Measurements from ENCODE around the gene SRPK1. TPM values are rescaled to one million over a fixed set of nuclear protein-coding genes. Genes with fewer than 3 reads are reported as not detected.

SRPK1 gene
- total and polyA plus RNA-seq, 2 of the 13 experiments (the other 11 are each of a cell fraction or from before 2014, with no cell fraction given): 56.4 to 142 TPM

- Histone ChIP-seq H3K9me3 (ENCODE audit: low read length) (no peaks in the 10 kb centered on the region; the same call in 1 of the 2 replicates), H3K36me3 (replicated peaks in 1 of 2; ENCODE audit: control insufficient read depth in 1 of 2, insufficient read depth in 2 of 2, low read length in 2 of 2) (no peaks in the 10 kb centered on the region), H3K4me3 (replicated peaks in 1 of 3; ENCODE audit: insufficient read depth in 1 of 3, low read depth in 2 of 3, low read length in 3 of 3) (no peak overlapping the region), H2AFZ (ENCODE audit: low read length) (no peak overlapping the region), H3K27me3 (ENCODE audit: control insufficient read depth in 1 of 2, insufficient read depth in 2 of 2, low read length in 2 of 2) (no peaks in the 10 kb centered on the region), H3K4me2 (ENCODE audit: low read depth, low read length) (no peak overlapping the region), H3K79me2 (ENCODE audit: insufficient read depth, low read length) (no peaks in the 10 kb centered on the region), H3K27ac (ENCODE audit: extremely low read length, insufficient read depth, low read length) (no peak overlapping the region), H3K4me1 (ENCODE audit: insufficient read depth, low read length) (peaks cover 33% of the 10 kb centered on the region), H3K9ac (ENCODE audit: insufficient read depth, low read depth, low read length) (no peak overlapping the region), H4K20me1 (ENCODE audit: insufficient read depth, low read length) (no peaks in the 10 kb centered on the region)
- WGBS (ENCODE audit: low lambda C conversion rate): 47% methylated on average over 1 of the region's 1 CpG
- no peak for ATAC-seq
- intact Hi-C loops (cut with micrococcal nuclease; ENCODE audit: unreplicated experiment): no loop called here
- DNase-seq (ENCODE audit: low spot score): no peak
- ChIA-PET CTCF (ENCODE audit: low intra/inter-chr PET ratio, low total read pairs) (no interaction called here), POLR2A (no interaction called here)
- FAIRE-seq: no peak
- no TSS peak for BruUV-seq (replicated peaks)
- TF ChIP-seq NFE2 (CRISPR knock-in tag; IDR thresholded peaks at IDR 0.05): no peak
- TF ChIP-seq ZNF431 (CRISPR knock-in tag; IDR thresholded peaks at IDR 0.05; ENCODE audit: borderline replicate concordance, low read depth): peak; percentile 86; the same call in 1 of the 2 replicates
- in situ Hi-C loops (cut with HindIII; ENCODE audit: extremely low pct_ligation_motif_present, low pct_unique_long_range_greater_than_20kb): no loop called here
Measured at GRCh38 chr6:35936681-35937359, 15.9 kb upstream of the SRPK1 start.

- POLR2A ChIA-PET: no interaction called here
Measured at GRCh38 chr6:35935469-35935868, 14.6 kb upstream of the SRPK1 start.

More at GRCh38 chr6:35935469-35935868, 14.6 kb upstream of the SRPK1 start:
- H3K4me3 ChIP-seq (replicated peaks in 1 of 3; ENCODE audit: insufficient read depth in 1 of 3, low read depth in 2 of 3, low read length in 3 of 3): no peak overlapping the region
- 34% methylated on average over 5 of the region's 5 CpGs for WGBS (ENCODE audit: low lambda C conversion rate)
- H3K27ac ChIP-seq (ENCODE audit: extremely low read length, insufficient read depth, low read length): no peak overlapping the region
- FAIRE-seq (no peak), DNase-seq (ENCODE audit: low spot score) (no peak), ATAC-seq (no peak)
- H3K27me3 ChIP-seq (ENCODE audit: control insufficient read depth in 1 of 2, insufficient read depth in 2 of 2, low read length in 2 of 2): no peaks in the 10 kb centered on the region
- no peaks in the 10 kb centered on the region for H4K20me1 ChIP-seq (ENCODE audit: insufficient read depth, low read length)
- no peak overlapping the region for H3K4me2 ChIP-seq (ENCODE audit: low read depth, low read length)
- no peak overlapping the region for H2AFZ ChIP-seq (ENCODE audit: low read length)
- no TSS peak for BruUV-seq (replicated peaks)
- H3K9me3 ChIP-seq (ENCODE audit: low read length): no peaks in the 10 kb centered on the region; the same call in 1 of the 2 replicates
- TF ChIP-seq MTA1 (CRISPR knock-in tag; IDR thresholded peaks at IDR 0.05; ENCODE audit: borderline replicate concordance) (no peak), LCORL (IDR thresholded peaks at IDR 0.05) (peak; percentile 90), LCORL (CRISPR knock-in tag; IDR thresholded peaks at IDR 0.05) (no peak), MIXL1 (CRISPR knock-in tag; IDR thresholded peaks at IDR 0.05) (no peak), PHF21A (CRISPR knock-in tag; IDR thresholded peaks at IDR 0.05) (no peak), MAFF (IDR thresholded peaks at IDR 0.05; ENCODE audit: low read depth, low read length) (no peak), JUNB (CRISPR knock-in tag; IDR thresholded peaks at IDR 0.05; ENCODE audit: borderline replicate concordance) (no peak)
- in situ Hi-C loops (cut with HindIII; ENCODE audit: extremely low pct_ligation_motif_present, low pct_unique_long_range_greater_than_20kb) (no loop called here), intact Hi-C loops (cut with micrococcal nuclease; ENCODE audit: unreplicated experiment) (no loop called here)
- CTCF ChIA-PET (ENCODE audit: low intra/inter-chr PET ratio, low total read pairs): no interaction called here
- no peaks in the 10 kb centered on the region for H3K36me3 ChIP-seq (replicated peaks in 1 of 2; ENCODE audit: control insufficient read depth in 1 of 2, insufficient read depth in 2 of 2, low read length in 2 of 2)
- H3K4me1 ChIP-seq (ENCODE audit: insufficient read depth, low read length): peaks cover 22% of the 10 kb centered on the region
- no peak overlapping the region for H3K9ac ChIP-seq (ENCODE audit: insufficient read depth, low read depth, low read length)
- no peaks in the 10 kb centered on the region for H3K79me2 ChIP-seq (ENCODE audit: insufficient read depth, low read length)

All from HepG2 (cell line).